Liver (tissue), 9 donors: ENCODE results near the gene RYR2. TPM values are rescaled to one million over a fixed set of nuclear protein-coding genes. Genes with fewer than 3 reads are reported as not detected.

Experiments
- DNase-seq: peaks from one replicate; pipeline ENCODE4 v3.0.0-alpha.2; 2017; ENCODE audit warnings: low spot score
- H3K27ac ChIP-seq, 2 donors: one replicate each; pipeline ENCODE4 v1.7.0; 2013; ENCODE audit warnings: inconsistent platforms in 2 of 2, low read length in 2 of 2, control low read depth in 1 of 2, low read depth in 1 of 2, mild to moderate bottlenecking in 1 of 2
- H3K27me3 ChIP-seq, 4 donors: one replicate each; pipeline versions ENCODE4 v1.6.1 to v1.7.0; 2013; ENCODE audit warnings: low read length in 3 of 4, inconsistent platforms in 1 of 4, mild to moderate bottlenecking in 1 of 4, moderate library complexity in 1 of 4; ENCODE audit not compliant: control insufficient read depth in 4 of 4, insufficient read depth in 4 of 4
- H3K36me3 ChIP-seq, 4 donors: one replicate each; pipeline versions ENCODE4 v1.6.1 to v1.7.0; 2013; ENCODE audit warnings: low read length in 3 of 4, mild to moderate bottlenecking in 3 of 4, low read depth in 1 of 4, moderate library complexity in 1 of 4; ENCODE audit not compliant: control insufficient read depth in 4 of 4, insufficient read depth in 3 of 4
- H3K4me1 ChIP-seq, 4 donors: one replicate each; pipeline versions ENCODE4 v1.6.1 to v1.7.0; 2013; ENCODE audit warnings: low read length in 3 of 4, mild to moderate bottlenecking in 3 of 4, moderate library complexity in 1 of 4; ENCODE audit not compliant: control insufficient read depth in 4 of 4, insufficient read depth in 4 of 4
- H3K4me3 ChIP-seq, 3 donors: one replicate each; pipeline versions ENCODE4 v1.6.1 to v1.7.0; 2013; ENCODE audit warnings: low read length in 3 of 3, control low read depth in 1 of 3, low read depth in 1 of 3, mild to moderate bottlenecking in 1 of 3
- H3K9ac ChIP-seq, 2 donors: one replicate each; pipeline ENCODE4 v1.7.0; 2013; ENCODE audit warnings: low read length in 2 of 2, mild to moderate bottlenecking in 2 of 2, moderate library complexity in 2 of 2, control low read depth in 1 of 2, low read depth in 1 of 2
- H3K9me3 ChIP-seq, 4 donors: one replicate each; pipeline versions ENCODE4 v1.6.1 to v1.7.0; 2013; ENCODE audit warnings: low read length in 3 of 4; ENCODE audit not compliant: control insufficient read depth in 4 of 4
- ATF3 ChIP-seq: IDR thresholded peaks from 2 replicates; pipeline ENCODE4 v1.6.1; 2016; ENCODE audit warnings: antibody characterized with exemption
- EGR1 ChIP-seq, 2 donors: IDR thresholded peaks; 2 replicates each; pipeline ENCODE4 v1.6.1; 2016 to 2018; ENCODE audit warnings: antibody characterized with exemption in 2 of 2, low read depth in 2 of 2
- FOXA1 ChIP-seq: IDR thresholded peaks from 2 replicates; pipeline ENCODE4 v1.6.1; 2016; ENCODE audit warnings: antibody characterized with exemption
- FOXA2 ChIP-seq: IDR thresholded peaks from 2 replicates; pipeline ENCODE4 v1.6.1; 2016; ENCODE audit warnings: antibody characterized with exemption
- GABPA ChIP-seq, 2 donors: IDR thresholded peaks in 1 of 2; conservative IDR thresholded peaks in 1 of 2; 2 replicates each; pipeline ENCODE4 v1.6.1; 2016; ENCODE audit warnings: antibody characterized with exemption in 2 of 2, mild to moderate bottlenecking in 1 of 2, moderate library complexity in 1 of 2
- JUND ChIP-seq, 2 donors: IDR thresholded peaks; 2 replicates each; pipeline ENCODE4 v1.6.1; 2016; ENCODE audit warnings: antibody characterized with exemption in 2 of 2
- NR2F2 ChIP-seq: IDR thresholded peaks from 2 replicates; pipeline ENCODE4 v1.6.1; 2016; ENCODE audit warnings: antibody characterized with exemption
- RAD21 ChIP-seq, 2 donors: IDR thresholded peaks; 2 replicates each; pipeline ENCODE4 v1.6.1; 2016; ENCODE audit warnings: antibody characterized with exemption in 2 of 2, mild to moderate bottlenecking in 2 of 2
- REST ChIP-seq: IDR thresholded peaks from 2 replicates; pipeline ENCODE4 v1.6.1; 2016; ENCODE audit warnings: antibody characterized with exemption, mild to moderate bottlenecking
- RXRA ChIP-seq, 2 donors: IDR thresholded peaks; 2 replicates each; pipeline ENCODE4 v1.6.1; 2017 to 2018; ENCODE audit warnings: antibody characterized with exemption in 2 of 2, mild to moderate bottlenecking in 1 of 2
- TAF1 ChIP-seq: conservative IDR thresholded peaks from 2 replicates; pipeline ENCODE4 v1.6.1; 2016; ENCODE audit warnings: antibody characterized with exemption, mild to moderate bottlenecking
- YY1 ChIP-seq: IDR thresholded peaks from 2 replicates; pipeline ENCODE4 v1.6.1; 2016; ENCODE audit warnings: antibody characterized with exemption, mild to moderate bottlenecking
- ZBTB33 ChIP-seq: IDR thresholded peaks from 2 replicates; pipeline ENCODE4 v1.6.1; 2016; ENCODE audit warnings: antibody characterized with exemption
- WGBS: extraction: QIAGEN DNeasy Blood & Tissue Kit; methylation state at CpG from one replicate; pipeline ENCODE4 v1.1.7; 2013; 5-methylcytosine and 5-hydroxymethylcytosine counted together
- polyA plus RNA-seq, 2 donors: library from polyadenylated mRNA; stranded (reverse) in 1 of 2; unstranded in 1 of 2; fragments of 200-250 nt in 1 of 2; fragments of >200 nt in 1 of 2; fragmentation: Nextera tagmentation in 1 of 2; extraction: Ambion mirVana in 1 of 2; gene quantifications; one replicate each; pipeline versions ENCODE4 v1.2.1 to v1.2.3, GENCODE V29; 2013 to 2015
- total RNA-seq, 2 donors: library from RNA; depleted of rRNA; stranded (reverse); fragments of >200 nt; gene quantifications; one replicate each; pipeline ENCODE4 v1.2.3, GENCODE V29; 2014
- donor health status: healthy.
- donor health status: healthy.
- donor health status: healthy.
- donor health status: healthy.
- donor health status: healthy.

The RYR2 gene
- total and polyA plus RNA-seq, 4 donors: 0.06 to 0.75 (median 0.31) TPM

GRCh38 chr1:237638555-237638954 is 596.6 kb downstream of the RYR2 start:
- TF ChIP-seq YY1 (no peak), ZBTB33 (no peak), GABPA (IDR thresholded peaks at IDR 0.05 in 1 of 2, conservative IDR thresholded peaks at IDR 0.05 in 1 of 2) (no peak), FOXA2 (no peak), JUND (IDR thresholded peaks at IDR 0.05) (no peak), RXRA (IDR thresholded peaks at IDR 0.05) (no peak), EGR1 (IDR thresholded peaks at IDR 0.05; ENCODE audit: low read depth in 2 of 2) (no peak), REST (no peak), TAF1 (no peak)
- Histone ChIP-seq H3K27ac (no peak overlapping the region), H3K4me3 (no peak overlapping the region), H3K9me3 (no peaks in the 10 kb centered on the region), H3K4me1 (no peaks in the 10 kb centered on the region), H3K27me3 (no peaks in the 10 kb centered on the region), H3K9ac (no peak overlapping the region), H3K36me3 (no peaks in the 10 kb centered on the region)
- WGBS: 81% methylated on average over 1 of the region's 1 CpG
- no peak for DNase-seq

GRCh38 chr1:237640011-237640671 is 598.2 kb downstream of the RYR2 start:
- Histone ChIP-seq H3K9ac (no peak overlapping the region), H3K4me3 (no peak overlapping the region), H3K36me3 (no peaks in the 10 kb centered on the region), H3K27ac (no peak overlapping the region), H3K4me1 (no peaks in the 10 kb centered on the region), H3K27me3 (no peaks in the 10 kb centered on the region), H3K9me3 (no peaks in the 10 kb centered on the region)
- no peak for DNase-seq
- TF ChIP-seq FOXA1 (no peak), REST (no peak), JUND (IDR thresholded peaks at IDR 0.05) (no peak), TAF1 (no peak), ATF3 (no peak), FOXA2 (no peak), RXRA (IDR thresholded peaks at IDR 0.05) (no peak), YY1 (no peak), NR2F2 (no peak), RAD21 (IDR thresholded peaks at IDR 0.05) (no peak)
- 54% methylated on average over 2 of the region's 2 CpGs for WGBS
